ENCODE measurements around the gene BATF.
"Not testable (repeated sequence)": the region's sequence is repeated elsewhere in the genome, so short reads cannot be mapped to it uniquely, and the experiment has no call there.

Gene BATF, protein sequence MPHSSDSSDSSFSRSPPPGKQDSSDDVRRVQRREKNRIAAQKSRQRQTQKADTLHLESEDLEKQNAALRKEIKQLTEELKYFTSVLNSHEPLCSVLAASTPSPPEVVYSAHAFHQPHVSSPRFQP

DNA sequence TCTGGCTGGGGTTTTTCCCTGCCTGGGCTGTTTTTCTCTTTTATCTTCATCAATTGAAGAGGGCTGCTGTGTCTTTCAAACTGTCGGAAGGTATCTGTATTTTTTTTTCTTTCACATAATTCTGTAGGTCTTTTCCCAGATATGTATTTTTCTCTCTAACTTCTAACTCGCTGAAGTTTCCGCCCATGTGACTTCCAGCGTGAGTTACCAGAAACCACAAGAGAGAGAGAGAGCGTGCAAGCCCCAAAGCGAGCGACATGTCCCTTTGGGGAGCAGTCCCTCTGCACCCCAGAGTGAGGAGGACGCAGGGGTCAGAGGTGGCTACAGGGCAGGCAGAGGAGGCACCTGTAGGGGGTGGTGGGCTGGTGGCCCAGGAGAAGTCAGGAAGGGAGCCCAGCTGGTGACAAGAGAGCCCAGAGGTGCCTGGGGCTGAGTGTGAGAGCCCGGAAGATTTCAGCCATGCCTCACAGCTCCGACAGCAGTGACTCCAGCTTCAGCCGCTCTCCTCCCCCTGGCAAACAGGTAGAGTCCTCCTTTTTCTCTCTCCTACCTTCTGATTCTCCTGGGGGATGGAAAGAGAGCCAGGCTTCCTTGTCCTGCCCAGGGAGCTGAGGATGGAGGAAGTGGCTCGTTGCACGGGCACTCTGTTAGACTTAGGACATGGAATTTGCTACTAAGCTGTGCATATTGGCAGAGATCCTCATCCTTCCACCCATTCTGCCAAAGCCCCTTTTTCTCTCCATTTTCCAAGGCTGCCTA is at the start of gene BATF:
TSS of gene BATF (plus strand) at position 246 of the 759 bp plus-strand sequence. CDS start at position 460, 214 bp downstream.
- peak; percentile 63 to 85 for DNase-seq

DNA sequence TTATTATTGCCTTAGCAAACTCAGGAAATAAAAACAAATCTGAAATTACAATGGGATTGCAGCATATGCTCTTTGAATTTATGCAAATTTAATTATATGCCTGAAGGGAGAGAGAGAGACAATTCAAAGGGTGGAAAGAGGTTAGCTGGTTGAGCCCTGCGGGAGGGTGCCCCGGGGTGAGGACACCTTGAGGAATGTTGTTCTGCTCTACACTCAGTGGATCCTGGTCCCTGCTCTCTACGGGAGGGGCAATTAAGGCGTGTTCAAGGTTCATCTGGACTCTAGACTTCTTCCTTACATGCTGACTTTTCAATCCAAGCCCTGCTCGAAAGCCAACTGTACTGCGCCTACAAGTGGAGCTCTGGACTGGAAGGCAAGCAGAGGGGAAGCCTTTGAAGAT is 48.1 kb upstream of the BATF start:
- DNase-seq, result not testable (repeated sequence)

DNA sequence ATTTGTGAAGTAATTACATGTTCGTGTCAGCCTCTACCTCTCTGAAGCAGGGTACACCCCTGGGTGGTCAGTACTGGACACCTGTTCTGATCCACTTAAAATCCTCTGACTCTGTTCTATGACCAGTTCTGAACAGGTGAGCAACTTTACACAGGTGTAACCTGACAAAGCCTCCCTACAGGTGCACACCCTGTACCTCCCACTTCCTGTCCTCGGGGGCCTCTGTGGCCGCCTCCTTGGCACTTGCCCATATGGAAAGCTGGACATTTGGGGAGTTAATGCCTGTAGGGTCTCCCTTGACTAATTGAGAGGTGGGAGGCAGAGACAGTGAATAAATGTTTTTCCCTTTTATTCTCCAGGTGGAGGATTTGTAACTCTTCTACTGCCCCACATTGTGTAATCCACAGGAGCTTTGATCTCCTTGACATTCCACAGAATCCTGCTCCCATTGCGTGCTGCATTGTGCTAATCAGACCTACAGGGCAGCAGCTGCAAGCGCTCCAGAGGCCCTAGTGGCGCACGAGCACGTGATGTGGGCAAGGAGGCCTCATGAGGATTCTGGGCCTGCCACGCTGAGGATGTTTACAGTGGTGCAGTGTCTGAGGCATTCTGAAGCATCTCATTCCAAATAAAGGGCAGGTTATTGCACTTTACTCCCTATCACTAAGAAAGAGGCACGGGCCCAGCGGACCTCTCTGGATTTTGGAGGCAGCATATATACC is 45.8 kb upstream of the BATF start:
- no peak for DNase-seq

DNA sequence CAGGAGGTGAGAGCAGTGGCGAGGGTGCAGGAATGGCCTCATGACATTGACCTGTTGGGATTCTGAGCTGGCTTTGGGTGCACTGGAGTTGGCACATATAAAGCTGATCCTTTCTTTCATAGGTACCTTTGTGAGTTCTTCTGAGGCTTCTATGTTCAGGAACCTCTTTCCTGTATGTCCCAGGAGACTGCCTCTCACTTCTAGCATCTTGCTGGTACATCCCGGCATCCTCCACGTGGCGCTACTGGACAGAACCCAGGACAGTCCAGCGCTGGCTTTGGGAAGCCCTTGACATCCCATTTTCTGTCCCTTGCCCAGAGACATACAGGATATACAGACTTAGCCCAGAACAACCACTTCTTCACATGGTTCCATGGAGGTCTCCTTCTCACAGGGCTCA is 44.4 kb upstream of the BATF start:
- no peak for DNase-seq

DNA sequence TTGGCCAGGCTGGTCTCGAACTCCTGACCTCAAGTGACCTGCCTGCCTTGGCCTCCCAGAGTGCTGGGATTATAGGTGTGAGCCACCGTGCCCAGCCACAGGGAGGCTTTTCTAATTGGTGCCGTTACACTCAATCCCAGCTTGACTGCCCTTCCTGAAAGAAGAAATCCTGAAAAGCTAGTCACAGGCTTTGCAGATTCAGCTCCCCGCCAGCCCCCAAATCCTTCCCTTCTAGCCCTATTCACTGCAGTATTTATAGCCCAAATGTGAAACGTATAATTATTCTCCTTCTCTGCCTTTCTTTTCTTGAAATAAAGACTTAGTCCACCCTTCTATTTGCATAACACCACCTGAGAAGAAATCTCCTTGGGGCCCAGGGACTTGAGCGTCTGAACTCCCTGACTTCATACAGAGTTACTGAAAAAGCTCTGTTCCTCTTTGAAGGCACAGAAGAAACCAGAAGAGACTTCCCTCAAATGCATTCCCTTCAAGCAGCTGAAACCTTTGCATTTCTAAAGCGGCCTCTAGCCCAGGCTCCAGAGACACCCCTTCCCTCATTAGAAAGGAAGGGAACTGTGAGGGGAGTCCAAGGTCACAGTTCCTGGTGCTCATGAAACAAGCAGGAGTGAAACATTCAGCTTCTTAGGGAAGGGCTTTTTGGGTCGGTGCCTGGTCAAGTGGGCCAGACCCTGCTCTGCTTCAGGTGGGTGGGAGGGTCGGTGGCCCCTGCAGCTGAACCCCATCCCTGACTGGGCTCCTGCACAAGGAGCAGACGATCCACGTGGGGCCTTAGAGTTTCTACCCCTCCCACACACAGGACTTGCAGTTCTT is 42.3 kb upstream of the BATF start:
- no peak for DNase-seq

DNA sequence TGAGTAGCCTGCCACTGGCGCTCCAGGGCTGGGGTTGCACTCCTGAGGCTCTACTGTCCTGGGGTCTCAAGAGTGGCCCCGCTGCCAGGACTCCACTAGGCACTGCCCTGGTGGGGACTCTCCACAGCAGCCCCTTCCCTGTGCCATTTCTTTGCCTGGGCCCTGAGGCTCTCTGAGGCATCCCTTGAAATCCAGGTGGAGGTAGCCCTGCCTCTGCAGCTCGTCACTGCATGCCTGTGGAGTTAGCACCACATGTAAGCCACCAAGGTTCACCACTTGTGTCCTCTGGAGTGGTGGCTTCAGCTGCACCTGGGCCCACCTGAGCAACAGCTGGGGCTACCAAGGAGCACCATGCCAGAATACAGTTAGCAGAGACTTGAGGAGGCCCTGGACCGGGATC is 39.9 kb upstream of the BATF start:
- no peak for DNase-seq

DNA sequence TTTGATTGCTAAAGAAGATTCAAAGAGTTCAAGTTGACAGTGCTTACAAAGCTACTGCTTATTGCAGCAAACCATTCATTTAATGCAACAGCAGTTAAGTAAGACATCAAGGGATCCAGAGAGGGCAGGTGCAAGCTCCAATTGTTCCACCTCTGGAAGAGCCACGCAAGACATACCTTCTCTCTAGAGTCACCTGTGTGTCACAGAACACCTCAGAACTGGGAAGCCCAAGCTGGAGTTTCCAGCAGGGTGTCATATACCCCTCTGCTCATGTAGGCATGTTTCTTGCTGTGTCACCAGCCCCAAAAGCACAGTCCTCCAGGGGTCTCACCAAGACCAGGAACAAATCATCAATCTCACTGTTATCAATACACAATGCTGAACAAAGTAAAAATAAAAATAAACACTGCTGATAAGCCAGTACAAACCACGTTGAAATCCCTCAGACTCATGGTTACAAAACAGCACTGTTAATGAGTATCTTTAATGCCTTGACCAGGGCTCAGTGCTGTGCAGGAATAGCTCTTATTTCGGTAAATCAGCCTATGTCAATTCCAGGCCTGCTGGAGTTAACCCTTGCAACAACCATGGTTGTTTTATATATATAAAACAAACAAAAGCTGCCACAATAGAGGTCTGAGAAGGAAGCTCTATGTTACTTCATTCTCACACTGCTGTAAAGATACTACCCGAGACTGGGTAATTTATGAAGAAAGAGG is 37.4 kb upstream of the BATF start:
- no peak for DNase-seq

DNA sequence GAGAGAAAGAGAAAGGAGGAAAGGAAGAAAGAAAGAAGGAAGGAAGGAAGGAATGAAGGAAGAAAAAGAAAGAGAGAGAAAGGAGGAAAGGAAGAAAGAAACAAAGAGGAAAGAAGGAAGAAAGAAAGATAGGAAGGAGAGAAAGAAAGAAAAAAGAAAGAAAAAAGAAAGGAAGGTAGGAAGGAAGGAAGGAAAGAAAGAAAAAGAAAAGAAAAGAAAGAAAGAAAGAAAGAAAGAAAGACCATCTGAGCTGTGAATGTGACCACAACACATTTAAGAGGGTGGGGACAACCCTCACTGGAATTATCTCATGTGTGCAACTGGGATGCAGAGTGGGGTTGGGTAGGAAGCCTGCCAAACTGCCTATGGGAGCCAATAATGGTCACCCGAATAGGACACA is 36.0 kb upstream of the BATF start:
- no peak for DNase-seq

DNA sequence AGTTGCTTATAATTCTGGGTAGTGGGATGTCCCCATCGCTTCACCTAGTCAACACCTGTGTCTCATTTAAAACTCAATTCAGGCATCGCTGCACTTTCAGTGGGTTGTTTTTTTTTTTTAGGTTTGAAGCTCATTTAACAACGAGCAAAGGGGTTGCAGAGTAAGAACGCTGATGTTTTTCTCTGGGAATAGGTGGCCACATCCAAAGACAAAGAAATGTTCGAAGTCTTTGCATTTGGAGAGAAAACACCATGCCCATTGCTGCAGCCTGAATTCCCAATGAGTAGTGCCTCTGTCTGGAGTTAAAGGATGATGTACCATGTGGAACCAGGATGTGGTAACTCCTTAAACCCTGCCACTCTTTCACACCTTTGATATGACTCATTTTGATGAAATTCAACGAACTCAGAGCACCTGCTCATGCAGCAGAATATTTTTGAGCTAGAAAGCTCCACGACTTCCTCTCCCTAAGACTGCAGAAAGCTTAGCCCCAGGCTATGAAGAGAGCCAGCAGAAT is 35.1 kb upstream of the BATF start:
- DNase-seq, result no peak

DNA sequence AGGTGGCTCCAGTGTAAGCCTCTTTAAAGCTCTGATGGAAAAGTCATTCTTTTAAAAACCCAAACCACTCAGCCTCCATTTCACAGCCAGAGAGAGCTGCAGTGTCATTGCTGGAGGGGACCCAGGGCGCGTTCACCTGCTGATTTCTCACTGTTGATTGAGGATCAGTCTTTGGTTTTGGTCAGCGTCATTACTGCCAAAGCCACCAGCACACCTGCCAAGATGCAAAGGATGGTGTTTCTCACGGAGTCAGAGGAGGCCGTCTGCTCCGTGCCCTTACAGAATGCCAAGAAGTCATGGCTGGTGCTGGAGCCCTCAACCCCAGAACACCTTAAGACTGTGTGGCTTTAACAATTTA is 32.8 kb upstream of the BATF start:
- DNase-seq, result no peak

DNA sequence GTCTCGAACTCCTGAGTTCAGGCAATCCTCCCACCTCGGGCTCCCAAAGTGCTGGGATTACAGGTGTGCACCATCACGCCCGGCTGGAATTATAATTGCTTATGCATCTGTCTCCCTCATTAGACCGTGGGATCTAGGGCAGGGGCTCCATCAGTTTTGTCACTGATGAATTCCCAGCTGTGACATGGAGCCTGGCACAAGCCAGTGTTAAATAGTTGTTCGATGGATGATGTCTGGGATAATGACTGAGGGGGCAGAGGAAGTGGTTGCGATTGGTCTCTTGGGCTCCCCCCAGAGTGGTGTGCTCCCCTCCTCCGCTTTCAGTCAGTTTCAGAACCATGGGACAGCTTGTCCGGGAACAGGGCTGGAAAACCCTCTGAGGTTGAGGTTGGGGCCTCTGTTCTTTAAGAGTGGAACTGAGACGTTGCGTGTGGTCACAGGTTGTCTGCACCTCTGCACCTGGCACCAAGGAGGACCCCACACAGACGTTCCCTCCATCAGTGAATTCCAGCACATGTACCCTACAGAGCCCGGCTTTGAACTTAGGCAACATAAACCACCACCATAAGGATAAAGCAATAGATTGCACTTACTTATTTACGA is 30.8 kb upstream of the BATF start:
- DNase-seq, result no peak

DNA sequence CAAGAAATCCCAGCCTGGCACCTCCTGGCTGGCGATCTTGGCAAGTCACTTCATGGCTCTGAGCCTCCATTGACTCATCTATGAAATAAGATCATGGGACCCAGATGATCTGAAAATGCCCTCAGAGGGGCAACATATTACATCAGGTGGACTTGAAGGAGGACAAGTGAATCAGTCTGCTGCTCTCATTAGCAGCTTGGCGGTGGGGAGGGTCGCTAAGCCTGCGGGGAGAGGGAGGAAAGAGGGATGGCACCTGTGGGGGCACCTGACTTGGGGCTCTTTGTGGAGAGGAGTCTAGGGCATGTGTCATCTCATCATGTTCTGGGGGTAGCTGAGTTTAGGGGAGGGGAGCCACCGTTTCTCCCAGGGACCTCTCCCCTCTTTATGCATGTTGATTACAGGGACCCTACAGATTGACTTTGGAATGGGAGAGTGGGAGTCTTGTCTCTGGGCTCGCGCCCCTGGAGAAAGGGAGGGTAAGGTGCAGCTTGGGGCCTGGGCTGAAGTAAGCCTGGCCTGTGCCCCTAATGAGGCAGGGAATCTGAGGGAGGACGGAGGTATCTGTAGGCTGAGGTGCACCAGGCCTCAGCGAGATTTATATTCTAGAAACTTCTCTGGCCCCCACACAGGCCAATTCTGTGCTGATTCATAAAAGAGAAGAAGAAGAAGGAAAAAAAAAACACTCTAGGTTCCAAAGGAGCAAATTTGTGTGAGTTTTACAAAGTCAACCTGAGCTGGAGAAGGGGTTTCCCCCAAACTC is 29.3 kb upstream of the BATF start:
- DNase-seq, result no peak

DNA sequence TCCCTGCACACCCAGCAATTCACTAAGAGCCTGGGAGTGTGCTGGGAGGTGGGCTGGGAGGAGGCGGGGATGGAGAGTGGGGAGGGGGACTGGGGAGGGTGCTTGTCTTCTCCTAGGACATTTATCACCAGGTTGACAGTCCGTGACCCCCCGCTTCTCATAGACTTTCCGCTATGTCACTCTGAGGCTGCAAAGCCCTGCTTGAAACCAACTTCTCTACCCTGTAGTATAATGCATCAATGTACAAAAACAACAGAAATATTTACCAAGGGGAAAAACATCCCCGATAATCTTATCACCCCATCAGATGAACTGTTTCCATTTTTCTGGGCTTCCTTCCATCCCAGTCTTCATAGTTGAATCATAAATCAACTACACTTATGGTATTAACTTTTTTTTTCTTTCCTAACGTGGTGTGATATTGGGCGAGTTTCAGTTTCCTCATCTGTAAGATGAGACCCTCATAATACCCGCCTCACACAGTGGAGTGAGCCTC is 28.6 kb upstream of the BATF start:
- peak in 1 of 2 experiments; percentile 14 for DNase-seq

DNA sequence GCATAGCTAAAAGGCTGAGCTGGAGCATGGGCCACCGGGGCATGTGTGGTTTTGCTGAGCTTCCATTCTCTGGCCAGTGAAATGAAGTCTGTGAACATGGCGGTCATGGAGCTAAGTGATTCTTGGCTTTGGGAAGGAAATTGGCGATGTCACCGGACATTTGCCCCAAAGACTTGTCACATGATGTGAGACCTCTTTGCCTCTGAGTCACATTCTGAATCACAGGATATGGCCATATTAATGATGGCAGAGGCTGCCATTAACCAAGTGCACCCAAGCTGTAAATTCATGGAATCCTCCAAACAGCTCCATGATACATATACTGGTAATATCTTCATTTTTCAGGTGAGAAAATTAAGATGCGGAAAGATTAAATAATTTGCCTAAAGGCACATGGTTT is 27.4 kb upstream of the BATF start:
- DNase-seq, result no peak

DNA sequence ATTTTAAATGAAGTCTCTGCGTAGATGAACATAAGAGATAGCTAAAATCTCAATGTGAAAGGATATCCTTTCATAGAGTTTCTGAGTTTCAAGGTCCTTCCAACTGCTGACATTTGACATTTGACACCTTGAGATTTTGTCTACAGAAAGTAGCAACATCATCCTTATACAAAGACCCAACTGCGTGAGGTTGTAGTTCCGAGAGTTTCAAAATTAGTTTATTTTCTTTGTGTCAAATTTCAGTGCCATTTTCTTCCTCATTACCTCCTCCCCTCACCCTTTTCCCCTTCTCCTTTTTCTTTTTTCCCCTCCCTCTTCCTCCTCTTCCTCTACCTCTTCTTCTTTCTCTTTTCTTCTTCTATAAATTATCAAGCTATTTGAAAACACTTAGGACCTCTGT is 26.9 kb upstream of the BATF start:
- no peak for DNase-seq

DNA sequence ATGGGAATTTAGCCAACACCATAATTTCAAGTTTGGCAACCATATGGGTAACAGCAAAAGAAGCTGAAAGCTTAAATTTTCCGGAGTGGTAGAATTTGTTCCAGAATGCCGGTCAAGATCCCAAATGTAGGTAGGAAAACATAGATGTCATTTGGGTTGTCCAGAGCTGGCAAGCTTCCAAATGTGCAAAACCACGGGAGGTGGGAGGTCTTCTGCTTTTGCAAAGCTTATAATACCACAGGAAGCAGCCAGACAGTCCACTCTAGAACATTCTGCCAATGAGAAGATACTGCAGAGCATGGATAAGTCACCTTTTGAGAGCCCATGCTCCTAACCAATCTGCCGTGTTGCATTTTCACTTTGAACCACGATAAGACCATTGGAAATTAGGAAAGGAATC is 26.4 kb upstream of the BATF start:
- DNase-seq, result no peak

DNA sequence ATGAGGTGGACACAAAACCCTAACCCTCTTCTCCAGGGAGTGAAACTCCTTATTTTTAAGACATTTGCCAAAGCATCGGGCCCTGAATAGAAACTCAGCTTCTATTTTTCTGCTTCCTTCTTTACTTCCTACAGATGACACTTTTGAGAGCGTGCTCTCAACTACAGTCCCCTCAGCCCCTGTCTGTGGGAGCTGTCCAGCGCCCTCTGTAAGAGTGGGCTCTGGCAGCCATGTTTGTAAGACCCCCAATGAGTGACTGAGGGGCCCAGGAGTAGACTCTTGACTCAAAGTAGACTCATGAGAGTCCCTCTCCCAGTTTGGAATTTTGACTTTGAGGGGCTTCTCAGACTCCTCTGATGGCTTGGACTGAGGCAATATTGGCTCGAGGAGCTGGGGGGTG is 25.5 kb upstream of the BATF start:
- DNase-seq, result no peak

DNA sequence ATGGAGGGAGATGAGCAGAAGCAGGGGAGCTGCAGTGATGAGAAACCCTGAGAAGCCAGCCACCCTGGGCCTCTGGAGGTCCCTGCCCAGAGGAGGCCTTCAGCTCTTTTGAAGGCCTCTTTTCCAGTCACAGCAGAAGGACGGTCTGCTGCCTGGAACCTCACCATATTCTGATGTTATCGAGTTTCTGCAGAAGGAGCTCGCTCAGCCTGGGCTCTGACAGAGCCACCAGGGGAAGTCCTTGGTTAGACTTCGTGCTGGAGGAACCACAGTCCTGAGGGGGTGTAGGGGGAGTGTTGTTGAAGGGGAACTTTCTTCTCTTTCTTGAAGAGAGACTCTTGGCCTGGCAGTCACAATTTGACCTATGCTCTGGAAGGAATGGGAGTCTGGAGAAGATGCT is 25.1 kb upstream of the BATF start:
- DNase-seq, result peak in 1 of 2 experiments; percentile 12

DNA sequence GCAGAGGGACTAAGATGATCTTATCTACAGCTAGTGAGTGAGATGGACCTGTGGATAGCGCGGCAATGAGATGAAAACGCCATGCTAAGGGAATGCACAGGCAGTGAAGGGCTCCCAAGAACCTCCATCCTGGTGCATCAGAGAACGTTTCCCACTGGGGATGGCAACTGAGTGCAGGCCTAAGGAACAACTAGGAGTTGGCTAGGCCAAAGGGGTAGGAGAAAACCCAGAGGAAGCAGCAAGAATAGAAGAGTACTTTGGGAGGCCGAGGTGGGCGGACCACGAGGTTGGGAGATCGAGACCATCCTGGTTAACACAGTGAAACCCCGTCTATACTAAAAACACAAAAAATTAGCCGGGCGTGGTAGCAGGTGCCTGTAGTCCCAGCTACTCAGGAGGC is 24.6 kb upstream of the BATF start:
- no peak for DNase-seq

DNA sequence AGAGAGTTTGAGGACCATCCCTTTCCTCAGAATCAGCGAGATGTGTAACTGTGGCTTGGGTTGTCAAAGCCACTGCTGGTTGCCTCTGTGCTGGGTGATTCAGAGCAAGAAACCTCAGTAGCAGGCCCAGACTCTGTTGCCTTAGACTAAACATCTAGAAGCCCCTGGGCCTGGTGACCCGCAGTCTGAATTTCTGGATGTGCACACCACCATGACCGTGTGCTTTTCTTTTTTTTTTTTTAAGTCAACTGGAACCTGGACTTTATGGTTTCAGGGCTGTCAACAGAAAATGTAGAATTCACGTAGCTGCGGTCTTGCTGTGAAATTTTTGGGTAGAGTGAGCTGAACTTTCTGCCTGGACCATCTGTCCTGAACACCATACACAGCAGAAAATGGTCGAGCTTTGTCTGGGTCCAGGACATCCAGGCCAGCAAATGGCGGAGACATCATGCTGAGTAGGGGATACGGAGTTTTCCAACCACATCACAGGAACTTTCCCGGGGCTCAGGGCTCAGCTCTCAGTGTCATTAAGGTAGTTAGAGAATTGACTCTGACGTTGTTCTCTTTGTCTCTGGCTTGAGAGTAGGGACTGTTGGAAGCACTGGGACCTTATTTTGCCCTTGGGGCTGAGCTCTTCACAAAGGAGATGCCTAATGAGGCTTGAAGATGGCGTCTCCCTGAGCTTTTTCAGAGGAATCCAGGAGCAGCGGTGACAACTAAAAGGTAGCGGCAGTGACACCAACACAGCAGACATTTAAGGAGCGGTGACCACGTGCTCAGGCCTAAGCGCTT is 23.0 kb upstream of the BATF start:
- DNase-seq, result no peak

Measured in stimulated activated CD4-positive, alpha-beta T cell treated with anti-CD3 and anti-CD28 coated beads, Interleukin-4, amount 100 ng/mL, for 4 hours (primary cell).